Naive thymus-derived CD4-positive, alpha-beta T cell (primary cell): Measurements from ENCODE around the gene IKZF5. TPM values are rescaled to one million over a fixed set of nuclear protein-coding genes. Genes with fewer than 3 reads are reported as not detected.
A peak's percentile ranks its signal among the peaks of the same experiment; 100 is the strongest.

Experiments
- ATAC-seq: fragments of 150-1000 bp; cut with Tn5 transposase; 2 replicates; pipeline ENCODE4 v1.10.0; 2021; ENCODE audit warnings: mild to moderate bottlenecking, moderate library complexity
- CTCF ChIA-PET: fragments of 350-600 bp; sonication (Branson Sonifier 250); formaldehyde crosslinking; loops from one replicate; lab custom pipeline; 2021; ENCODE audit warnings: antibody characterized with exemption; lab: Charles Lee
- POLR2A ChIA-PET: fragments of 350-600 bp; sonication (Branson Sonifier 250); formaldehyde crosslinking; loops from one replicate; lab custom pipeline; 2021; ENCODE audit warnings: antibody characterized with exemption, inconsistent platforms; lab: Charles Lee
- DNase-seq, 9 donors: peaks; one replicate each; pipeline versions ENCODE4 v3.0.0 to v3.0.0-alpha.2; 2020 to 2022; ENCODE audit warnings: mixed read lengths in 1 of 9
- H3K27ac ChIP-seq: one replicate; pipeline ENCODE4 v1.7.0; 2013; ENCODE audit warnings: mild to moderate bottlenecking, low read depth, low read length, moderate library complexity
- H3K27me3 ChIP-seq, 2 donors: one replicate each; pipeline ENCODE4 v1.7.0; 2013; ENCODE audit warnings: low read length in 2 of 2, mild to moderate bottlenecking in 2 of 2, moderate library complexity in 2 of 2; ENCODE audit not compliant: control insufficient read depth in 2 of 2, insufficient read depth in 2 of 2
- H3K36me3 ChIP-seq, 3 experiments: 1 replicate in 2 of 3; 2 replicates in 1 of 3; pipeline ENCODE4 v1.7.0; 2013; ENCODE audit warnings: low read length in 3 of 3, mild to moderate bottlenecking in 3 of 3, moderate library complexity in 1 of 3; ENCODE audit not compliant: insufficient read depth in 3 of 3, control insufficient read depth in 2 of 3
- H3K4me1 ChIP-seq, 2 donors: one replicate each; pipeline ENCODE4 v1.7.0; 2013; ENCODE audit warnings: low read length in 2 of 2, mild to moderate bottlenecking in 2 of 2, moderate library complexity in 1 of 2; ENCODE audit not compliant: control insufficient read depth in 2 of 2, insufficient read depth in 2 of 2
- H3K4me3 ChIP-seq: 2 replicates; pipeline ENCODE4 v1.7.0; 2013; ENCODE audit warnings: mild to moderate bottlenecking, low read length
- H3K9me3 ChIP-seq, 3 experiments: 1 replicate in 2 of 3; 2 replicates in 1 of 3; pipeline ENCODE4 v1.7.0; 2013; ENCODE audit warnings: low read length in 3 of 3; ENCODE audit not compliant: control insufficient read depth in 2 of 3
- H3K27ac Mint-ChIP-seq, 9 donors: one replicate each; pipeline ENCODE4 v1.8.0; 2020 to 2022; ENCODE audit warnings: mixed read lengths in 9 of 9, mild to moderate bottlenecking in 8 of 9, moderate library complexity in 5 of 9, inconsistent platforms in 2 of 9
- H3K27me3 Mint-ChIP-seq, 5 donors: one replicate each; pipeline ENCODE4 v1.8.0; 2021 to 2022; ENCODE audit warnings: mixed read lengths in 5 of 5, mild to moderate bottlenecking in 1 of 5
- H3K36me3 Mint-ChIP-seq, 5 donors: one replicate each; pipeline ENCODE4 v1.8.0; 2020 to 2022; ENCODE audit warnings: mixed read lengths in 5 of 5, mild to moderate bottlenecking in 3 of 5, inconsistent platforms in 1 of 5
- H3K4me1 Mint-ChIP-seq, 7 donors: one replicate each; pipeline ENCODE4 v1.8.0; 2020 to 2022; ENCODE audit warnings: mixed read lengths in 7 of 7, mild to moderate bottlenecking in 3 of 7, inconsistent platforms in 1 of 7
- H3K4me3 Mint-ChIP-seq, 10 donors: one replicate each; pipeline ENCODE4 v1.8.0; 2020 to 2022; ENCODE audit warnings: mild to moderate bottlenecking in 10 of 10, mixed read lengths in 10 of 10, moderate library complexity in 6 of 10, inconsistent platforms in 2 of 10
- H3K9me3 Mint-ChIP-seq, 11 donors: one replicate each; pipeline ENCODE4 v1.8.0; 2020 to 2022; ENCODE audit warnings: mixed read lengths in 11 of 11, mild to moderate bottlenecking in 4 of 11, inconsistent platforms in 1 of 11, moderate library complexity in 1 of 11
- intact Hi-C, 2 donors: fragments of 100-400 bp; cut with micrococcal nuclease; formaldehyde crosslinking; loops; one replicate each; pipeline ENCODE4 v1.15.1; 2023
- polyA plus RNA-seq, 2 donors: library from polyadenylated mRNA; unstranded; fragments of 300-500 nt; fragmentation: Illumina TruSeq; gene quantifications; one replicate each; pipeline ENCODE4 v1.2.3, GENCODE V29; 2021
- total RNA-seq, 6 experiments: library from RNA in 5 of 6; stranded (reverse) in 5 of 6; gene quantifications; 1 replicate in 5 of 6; 2 replicates in 1 of 6; pipeline ENCODE4 v1.2.3 and lab custom pipeline; 2021 to 2026

Gene IKZF5
- total and polyA plus RNA-seq, 7 experiments from 2014 or later: 15.8 to 57.7 (median 33.4) TPM

GRCh38 chr10:122980209-122981065 is 28.2 kb downstream of the IKZF5 start, which contains the start of gene PSTK:
PSTK (plus strand) TSS chr10:122980401; CDS start chr10:122980480, 79 bp downstream.
- peak; percentile 84 to 90 (median 88) for DNase-seq
- peaks cover 15 to 29% (median 24%) of the 10 kb centered on the region in 7 donors for H3K4me1 Mint-ChIP-seq
- peak; percentile 97 for ATAC-seq
- peak within 1 kb of the TSS; percentile 67 for H3K4me3 ChIP-seq
- H3K27ac Mint-ChIP-seq: peak within 1 kb of the TSS; percentile 89 to 98 (median 96)
- intact Hi-C loops: loop anchor here (1.0 to 10.0 kb wide), 5 partner anchors 26 to 1006 kb away; partner anchors contain the start of genes C10orf88 (in 2 of the 2), IKZF5 (in 2 of the 2), BUB3 (in 1 of the 2) and FAM24B (in 1 of the 2)
- H3K27me3 ChIP-seq: no peaks in the 10 kb centered on the region
- peak within 1 kb of the TSS; percentile 87 to 95 (median 91) for H3K4me3 Mint-ChIP-seq
- POLR2A ChIA-PET: interaction anchor here (0.5 to 6.2 kb wide), 8 partner anchors 20 to 173 kb away, joined by 3 to 71 read pairs (median 3); partner anchors contain the start of genes ACADSB, BUB3, C10orf88 and IKZF5
- H3K9me3 Mint-ChIP-seq: peaks cover 0 to 5% (median 0%) of the 10 kb centered on the region in 11 donors
- H3K9me3 ChIP-seq: no peaks in the 10 kb centered on the region
- H3K27me3 Mint-ChIP-seq: peaks cover 0 to 13% (median 0%) of the 10 kb centered on the region in 5 donors
- H3K4me1 ChIP-seq: peaks cover 7 to 14% of the 10 kb centered on the region in 2 donors
- H3K36me3 ChIP-seq: peaks cover 0 to 3% (median 0%) of the 10 kb centered on the region in 3 experiments
- H3K27ac ChIP-seq: peak within 1 kb of the TSS; percentile 89
- peaks cover 3 to 5% (median 5%) of the 10 kb centered on the region in 5 donors for H3K36me3 Mint-ChIP-seq
- CTCF ChIA-PET: interaction anchor here (0.7 to 1.5 kb wide), 6 partner anchors 18 to 1768 kb away, joined by 3 to 5 read pairs (median 3); no protein-coding TSS in a partner anchor

GRCh38 chr10:122974543-122975064 is 34.0 kb downstream of the IKZF5 start:
- Mint-ChIP-seq H3K9me3 (peaks cover 0 to 1% (median 0%) of the 10 kb centered on the region in 11 donors), H3K4me3 (no peak overlapping the region), H3K36me3 (no peaks in the 10 kb centered on the region), H3K27me3 (peaks cover 0 to 21% (median 0%) of the 10 kb centered on the region in 5 donors), H3K27ac (no peak overlapping the region), H3K4me1 (peaks cover 0 to 3% (median under 1%) of the 10 kb centered on the region in 7 donors)
- ATAC-seq (no peak), DNase-seq (no peak)
- H3K4me1 ChIP-seq: no peaks in the 10 kb centered on the region
- H3K9me3 ChIP-seq: no peaks in the 10 kb centered on the region
- H3K27me3 ChIP-seq: no peaks in the 10 kb centered on the region
- POLR2A ChIA-PET: no interaction called here
- no peak overlapping the region for H3K4me3 ChIP-seq
- CTCF ChIA-PET: no interaction called here
- H3K27ac ChIP-seq: no peak overlapping the region
- H3K36me3 ChIP-seq: no peaks in the 10 kb centered on the region
- intact Hi-C loops: no loop called here

DNA sequence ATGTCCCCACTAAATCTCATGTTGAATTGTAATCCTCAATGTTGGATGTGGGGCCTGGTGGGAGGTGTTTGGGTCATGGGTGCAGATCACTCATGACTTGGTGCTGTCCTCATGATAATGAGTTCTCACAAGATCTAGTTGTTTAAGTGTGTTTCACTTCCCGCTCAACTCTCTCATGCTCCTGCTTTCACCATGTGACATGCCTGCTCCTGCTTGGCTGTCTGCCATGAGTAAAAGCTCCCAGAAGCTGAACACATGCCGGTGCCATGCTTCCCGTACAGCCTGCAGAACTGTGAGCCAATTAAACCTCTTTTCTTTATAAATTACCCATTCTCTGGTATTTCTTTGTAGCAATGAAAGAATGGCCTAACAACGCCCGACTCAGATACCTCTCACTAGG is 34.6 kb downstream of the IKZF5 start:
- H3K4me3 ChIP-seq: no peak overlapping the region
- Mint-ChIP-seq H3K36me3 (no peaks in the 10 kb centered on the region), H3K27ac (no peak overlapping the region), H3K27me3 (peaks cover 0 to 24% (median 4%) of the 10 kb centered on the region in 5 donors), H3K4me3 (no peak overlapping the region), H3K9me3 (peaks cover 0 to 5% (median 1%) of the 10 kb centered on the region in 11 donors), H3K4me1 (peaks cover 0 to 3% (median 0%) of the 10 kb centered on the region in 7 donors)
- intact Hi-C loops: no loop called here
- no peaks in the 10 kb centered on the region for H3K27me3 ChIP-seq
- no peak for ATAC-seq
- H3K9me3 ChIP-seq: no peaks in the 10 kb centered on the region
- DNase-seq: no peak
- H3K36me3 ChIP-seq: no peaks in the 10 kb centered on the region
- CTCF ChIA-PET: interaction anchor here (0.6 kb wide), 1 partner anchor 1114 kb away, joined by 4 read pairs; no protein-coding TSS in a partner anchor
- H3K4me1 ChIP-seq: no peaks in the 10 kb centered on the region
- POLR2A ChIA-PET: no interaction called here
- H3K27ac ChIP-seq: no peak overlapping the region

DNA sequence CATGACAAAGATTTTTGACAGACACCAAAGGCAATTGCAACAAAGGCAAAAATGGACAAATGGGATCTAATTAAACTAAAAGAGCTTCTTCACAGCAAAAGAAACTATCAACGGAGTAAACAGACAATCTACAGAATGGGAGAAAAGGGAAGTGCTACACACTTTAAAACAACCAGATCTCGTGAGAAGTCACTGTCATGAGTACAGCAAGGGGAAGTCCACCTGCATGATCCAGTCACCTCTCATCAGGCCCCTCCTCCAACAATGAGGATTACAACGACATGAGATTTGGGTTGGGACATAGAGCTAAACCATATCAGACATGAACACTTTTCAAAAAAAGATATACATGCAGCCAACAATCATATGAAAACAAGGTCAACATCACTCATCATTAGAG is 39.9 kb downstream of the IKZF5 start:
- ChIA-PET POLR2A (no interaction called here), CTCF (interaction anchor here (0.6 kb wide), 1 partner anchor 9 kb away, joined by 4 read pairs; no protein-coding TSS in a partner anchor)
- no peaks in the 10 kb centered on the region for H3K4me1 Mint-ChIP-seq
- no peak overlapping the region for H3K4me3 ChIP-seq
- H3K36me3 ChIP-seq: no peaks in the 10 kb centered on the region
- H3K9me3 Mint-ChIP-seq: peaks cover 9 to 49% (median 33%) of the 10 kb centered on the region in 11 donors
- ATAC-seq (no peak), DNase-seq (no peak)
- H3K27me3 Mint-ChIP-seq: peaks cover 5 to 34% (median 16%) of the 10 kb centered on the region in 5 donors
- intact Hi-C loops: no loop called here
- H3K27ac ChIP-seq: no peak overlapping the region
- no peak overlapping the region for H3K27ac Mint-ChIP-seq
- H3K9me3 ChIP-seq: peaks cover 0 to 8% (median 0%) of the 10 kb centered on the region in 3 experiments
- no peaks in the 10 kb centered on the region for H3K27me3 ChIP-seq
- H3K36me3 Mint-ChIP-seq: peaks cover 0 to 16% (median 12%) of the 10 kb centered on the region in 5 donors
- H3K4me1 ChIP-seq: no peaks in the 10 kb centered on the region
- H3K4me3 Mint-ChIP-seq: no peak overlapping the region

DNA sequence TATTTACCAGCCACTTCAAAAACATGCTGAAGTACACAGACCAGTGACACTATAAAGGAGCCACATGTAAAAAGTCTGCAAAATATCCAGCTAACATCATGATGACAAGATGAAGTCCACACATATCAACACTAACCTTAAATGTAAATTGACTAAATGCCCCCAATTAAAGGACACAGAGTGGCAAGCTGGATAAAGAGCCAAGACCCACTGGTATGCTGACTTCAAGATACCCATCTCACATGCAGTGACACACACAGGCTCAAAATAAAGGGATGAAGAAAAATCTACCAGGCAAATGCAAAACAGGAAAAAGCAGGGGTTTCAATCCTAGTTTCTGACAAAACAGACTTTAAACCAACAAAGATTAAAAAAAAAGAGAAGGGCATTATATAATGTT is 41.7 kb downstream of the IKZF5 start:
- Histone ChIP-seq H3K36me3 (no peaks in the 10 kb centered on the region), H3K4me3 (no peak overlapping the region), H3K27me3 (no peaks in the 10 kb centered on the region), H3K4me1 (no peaks in the 10 kb centered on the region), H3K9me3 (peaks cover 0 to 8% (median 0%) of the 10 kb centered on the region in 3 experiments), H3K27ac (no peak overlapping the region)
- peaks cover 0 to 24% (median 21%) of the 10 kb centered on the region in 5 donors for H3K36me3 Mint-ChIP-seq
- ATAC-seq (no peak), DNase-seq (no peak)
- ChIA-PET POLR2A (no interaction called here), CTCF (no interaction called here)
- no peak overlapping the region for H3K4me3 Mint-ChIP-seq
- H3K4me1 Mint-ChIP-seq: no peaks in the 10 kb centered on the region
- intact Hi-C loops: no loop called here
- H3K27me3 Mint-ChIP-seq: peaks cover 5 to 34% (median 11%) of the 10 kb centered on the region in 5 donors
- H3K9me3 Mint-ChIP-seq: peaks cover 11 to 63% (median 33%) of the 10 kb centered on the region in 11 donors
- H3K27ac Mint-ChIP-seq: no peak overlapping the region

DNA sequence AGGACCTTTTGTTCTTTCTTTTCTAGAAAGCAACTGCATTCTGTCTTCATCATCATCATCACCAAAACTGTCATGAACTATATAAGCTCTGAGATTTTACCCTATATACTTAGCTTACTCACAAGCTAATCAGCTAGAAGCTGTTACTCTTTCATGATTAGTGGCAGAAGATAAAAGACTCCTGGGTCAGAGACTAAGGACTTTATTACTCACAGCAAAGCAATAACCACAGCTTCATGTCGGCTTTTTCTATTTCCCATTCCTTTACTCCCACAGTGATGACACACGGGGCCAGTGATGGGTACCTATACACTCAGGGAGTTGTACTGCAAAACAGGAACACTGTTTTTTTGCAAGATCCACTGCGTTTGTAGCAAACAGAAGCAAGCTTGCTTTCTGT is 46.2 kb downstream of the IKZF5 start:
- no peak overlapping the region for H3K27ac ChIP-seq
- ChIA-PET POLR2A (no interaction called here), CTCF (no interaction called here)
- H3K36me3 ChIP-seq: no peaks in the 10 kb centered on the region
- DNase-seq: no peak
- H3K4me3 Mint-ChIP-seq: no peak overlapping the region
- no peaks in the 10 kb centered on the region for H3K4me1 Mint-ChIP-seq
- intact Hi-C loops: no loop called here
- H3K9me3 ChIP-seq: peaks cover 0 to 8% (median 0%) of the 10 kb centered on the region in 3 experiments
- ATAC-seq: no peak
- H3K36me3 Mint-ChIP-seq: peaks cover 0 to 24% (median 21%) of the 10 kb centered on the region in 5 donors
- no peak overlapping the region for H3K4me3 ChIP-seq
- H3K4me1 ChIP-seq: no peaks in the 10 kb centered on the region
- peaks cover 0 to 18% (median 8%) of the 10 kb centered on the region in 5 donors for H3K27me3 Mint-ChIP-seq
- peaks cover 2 to 42% (median 17%) of the 10 kb centered on the region in 11 donors for H3K9me3 Mint-ChIP-seq
- H3K27ac Mint-ChIP-seq: no peak overlapping the region
- no peaks in the 10 kb centered on the region for H3K27me3 ChIP-seq
